Stimulated activated CD8-positive, alpha-beta memory T cell treated with anti-CD3 and anti-CD28 coated beads, Interleukin-15, amount 100 ng/mL, for 1 hour (primary cell): ENCODE data around the gene FAM187B.

ENCODE experiments used
- DNase-seq: peaks from one replicate; pipeline ENCODE4 v3.0.0-alpha.2; 2020; ENCODE audit warnings: low read depth

The FAM187B gene

DNA sequence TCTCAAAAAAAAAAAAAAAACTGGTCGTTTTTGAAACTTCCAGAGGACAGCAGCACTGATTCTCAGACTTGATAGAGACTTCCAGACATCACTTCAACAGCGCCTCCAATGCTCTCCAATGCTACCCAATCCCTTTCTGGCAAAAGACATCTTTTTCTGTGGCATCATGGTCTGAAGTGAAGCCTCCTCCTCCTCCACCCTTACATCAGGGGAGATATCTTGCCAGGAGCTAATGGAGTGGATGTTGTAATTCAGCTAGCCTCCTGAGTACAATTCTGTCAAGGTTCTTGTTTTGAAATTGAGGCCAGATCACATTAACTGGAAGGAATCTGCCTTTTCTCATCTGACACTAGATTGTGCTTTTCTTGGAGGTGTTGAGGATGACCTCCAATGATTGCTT is 49.8 kb downstream of the FAM187B start:
- no peak for DNase-seq

DNA sequence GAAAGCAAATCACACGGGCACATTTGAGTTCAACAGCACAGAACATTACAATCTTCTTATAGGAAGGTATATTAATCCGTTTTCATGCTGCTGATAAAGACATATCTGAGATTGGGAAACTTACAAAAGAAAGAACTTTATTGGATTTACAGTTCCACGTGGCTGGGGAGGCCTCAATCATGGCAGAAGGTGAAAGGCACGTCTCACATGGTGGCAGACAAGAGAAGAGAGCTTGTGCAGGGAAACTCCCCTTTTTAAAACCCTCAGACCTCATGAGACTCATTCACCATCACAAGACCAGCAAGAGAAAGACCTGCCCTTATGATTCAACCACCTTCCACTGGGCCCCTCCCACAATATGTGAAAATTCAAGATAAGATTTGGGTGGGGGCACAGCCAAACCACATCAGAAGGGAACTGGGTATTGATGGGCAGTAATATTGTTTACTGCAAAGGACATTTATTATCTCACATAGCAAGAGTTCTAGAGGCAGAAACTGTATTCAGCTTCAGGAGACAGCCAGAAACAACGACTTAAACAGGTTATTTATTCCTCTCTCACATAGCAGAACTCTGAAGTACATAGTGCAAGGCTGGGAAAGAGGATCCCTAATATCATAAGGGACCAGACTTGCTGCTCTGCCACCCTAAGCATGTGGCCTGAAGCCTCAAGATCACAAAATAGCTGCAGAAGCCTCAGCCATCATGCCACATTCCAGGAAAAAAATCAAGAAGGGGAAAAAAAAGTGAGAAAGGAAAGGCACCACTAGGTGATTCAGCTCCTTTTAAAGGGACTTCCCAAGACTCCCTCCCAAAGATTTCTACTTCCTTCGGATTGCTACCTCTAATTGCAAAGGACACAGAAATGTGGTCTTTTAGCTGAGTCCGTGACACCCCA is 50.9 kb downstream of the FAM187B start:
- DNase-seq = no peak

DNA sequence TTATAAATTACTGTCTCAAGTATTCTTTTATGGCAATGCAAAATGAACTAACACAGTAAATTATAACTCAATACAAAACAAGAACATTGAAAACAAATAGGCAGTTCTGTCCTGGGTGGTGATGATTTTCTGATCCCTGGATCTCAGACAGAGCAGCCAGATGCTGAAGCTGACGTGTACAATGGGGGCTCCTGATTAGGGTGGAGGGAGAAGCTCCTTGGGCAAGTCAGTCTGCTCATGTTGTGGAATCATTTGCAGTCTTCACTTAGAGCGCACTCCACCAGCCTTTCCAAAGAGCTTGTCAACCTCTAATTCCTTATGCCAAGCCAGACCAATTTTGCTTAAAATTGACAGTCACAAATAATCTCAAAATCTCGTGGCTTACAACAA is 52.4 kb downstream of the FAM187B start:
- DNase-seq = no peak
